Panc1 (cell line): Measurements from ENCODE around the gene HUS1B. TPM values are rescaled to one million over a fixed set of nuclear protein-coding genes. Genes with fewer than 3 reads are reported as not detected.

Source experiments
- ATAC-seq: fragments of 200-7000 bp; cut with Tn5 transposase; 2 replicates; pipeline ENCODE4 v1.9.1; 2020; ENCODE audit warnings: mild to moderate bottlenecking, moderate library complexity
- BruUV-seq: library from RNA; stranded (reverse); fragments of 400-500 nt; replicated peaks from 2 replicates; lab custom pipeline; 2021; lab: Mats Ljungman, UMichigan
- CTCF ChIA-PET: fragments of 300-600 bp; sonication (Branson Sonifier 250); formaldehyde crosslinking; loops from one replicate; lab custom pipeline; 2022; ENCODE audit warnings: antibody characterized with exemption; lab: Charles Lee
- POLR2A ChIA-PET: fragments of 300-600 bp; sonication (Branson Sonifier 250); formaldehyde crosslinking; loops from one replicate; lab custom pipeline; 2022; ENCODE audit warnings: antibody characterized with exemption; lab: Charles Lee
- DNase-seq: peaks from one replicate; pipeline ENCODE4 v3.0.0-alpha.2; 2010; ENCODE audit warnings: low read depth, low spot score
- H3K27ac ChIP-seq: 2 replicates; pipeline ENCODE4 v1.5.1; 2011; ENCODE audit warnings: mild to moderate bottlenecking, low read length, inconsistent platforms
- H3K27me3 ChIP-seq: fragments of 200-500 bp; sonication (Bioruptor generic); 2 replicates; pipeline ENCODE4 v1.6.0; 2014; ENCODE audit warnings: low read length, inconsistent platforms; ENCODE audit not compliant: control insufficient read depth, insufficient read depth
- H3K36me3 ChIP-seq: fragments of 200-500 bp; sonication (Bioruptor generic); 2 replicates; pipeline ENCODE4 v1.5.1; 2014; ENCODE audit warnings: inconsistent platforms, mild to moderate bottlenecking, low read length, moderate library complexity; ENCODE audit not compliant: control insufficient read depth, insufficient read depth
- H3K4me1 ChIP-seq: 2 replicates; pipeline ENCODE4 v1.5.1; 2011; ENCODE audit warnings: inconsistent platforms, mild to moderate bottlenecking, low read length, moderate library complexity; ENCODE audit not compliant: control insufficient read depth, insufficient read depth
- H3K4me3 ChIP-seq, 2 experiments: 2 replicates each; pipeline ENCODE4 v1.5.1; 2011 to 2012; ENCODE audit warnings: low read depth in 2 of 2, low read length in 2 of 2, mild to moderate bottlenecking in 2 of 2, inconsistent platforms in 1 of 2, moderate library complexity in 1 of 2
- H3K9me3 ChIP-seq: fragments of 200-500 bp; sonication (Bioruptor generic); 2 replicates; pipeline ENCODE4 v1.5.1; 2014; ENCODE audit warnings: low read depth, mild to moderate bottlenecking, inconsistent platforms, low read length, moderate library complexity; ENCODE audit not compliant: control insufficient read depth, insufficient read depth
- CTCF ChIP-seq: fragments of 450-650 bp; IDR thresholded peaks from 2 replicates; pipeline ENCODE4 v1.5.1; 2017; ENCODE audit warnings: mild to moderate bottlenecking
- POLR2AphosphoS5 ChIP-seq: IDR thresholded peaks from 2 replicates; pipeline ENCODE4 v1.6.1; 2012; ENCODE audit warnings: mild to moderate bottlenecking, low read depth, low read length, moderate library complexity
- SIN3A ChIP-seq: IDR thresholded peaks from 2 replicates; pipeline ENCODE4 v1.6.1; 2012; ENCODE audit warnings: low read depth, mild to moderate bottlenecking, low read length, moderate library complexity, borderline replicate concordance; ENCODE audit not compliant: insufficient read depth
- TCF7L2 ChIP-seq: IDR thresholded peaks from 2 replicates; pipeline ENCODE4 v1.6.1; 2011; ENCODE audit warnings: mild to moderate bottlenecking, low read depth, low read length, inconsistent platforms
- in situ Hi-C: cut with HindIII; loops from 2 replicates; pipeline ENCODE4 v1.10.0; 2016; ENCODE audit warnings: low sequenced_read_pairs, low pct_unique_long_range_greater_than_20kb
- intact Hi-C: fragments of 100-400 bp; cut with micrococcal nuclease; formaldehyde crosslinking; loops from one replicate; pipeline ENCODE4 v1.10.0; 2022; ENCODE audit not compliant: unreplicated experiment
- total RNA-seq: library from RNA; stranded (reverse); gene quantifications from one replicate; pipeline ENCODE4 v1.2.1, GENCODE V29; 2021; ENCODE audit not compliant: unreplicated experiment
- TF ChIP-seq, protein P1 (sequence below), 2 experiments: IDR thresholded peaks; 2 replicates each; pipeline ENCODE4 v1.6.1; 2011 to 2012; ENCODE audit warnings: low read depth in 2 of 2, control low read depth in 1 of 2, low read length in 1 of 2, mild to moderate bottlenecking in 1 of 2, moderate library complexity in 1 of 2; ENCODE audit not compliant: insufficient read depth in 1 of 2

Gene HUS1B
- total RNA-seq, 1 experiment from 2014 or later = 0.74 TPM

DNA sequence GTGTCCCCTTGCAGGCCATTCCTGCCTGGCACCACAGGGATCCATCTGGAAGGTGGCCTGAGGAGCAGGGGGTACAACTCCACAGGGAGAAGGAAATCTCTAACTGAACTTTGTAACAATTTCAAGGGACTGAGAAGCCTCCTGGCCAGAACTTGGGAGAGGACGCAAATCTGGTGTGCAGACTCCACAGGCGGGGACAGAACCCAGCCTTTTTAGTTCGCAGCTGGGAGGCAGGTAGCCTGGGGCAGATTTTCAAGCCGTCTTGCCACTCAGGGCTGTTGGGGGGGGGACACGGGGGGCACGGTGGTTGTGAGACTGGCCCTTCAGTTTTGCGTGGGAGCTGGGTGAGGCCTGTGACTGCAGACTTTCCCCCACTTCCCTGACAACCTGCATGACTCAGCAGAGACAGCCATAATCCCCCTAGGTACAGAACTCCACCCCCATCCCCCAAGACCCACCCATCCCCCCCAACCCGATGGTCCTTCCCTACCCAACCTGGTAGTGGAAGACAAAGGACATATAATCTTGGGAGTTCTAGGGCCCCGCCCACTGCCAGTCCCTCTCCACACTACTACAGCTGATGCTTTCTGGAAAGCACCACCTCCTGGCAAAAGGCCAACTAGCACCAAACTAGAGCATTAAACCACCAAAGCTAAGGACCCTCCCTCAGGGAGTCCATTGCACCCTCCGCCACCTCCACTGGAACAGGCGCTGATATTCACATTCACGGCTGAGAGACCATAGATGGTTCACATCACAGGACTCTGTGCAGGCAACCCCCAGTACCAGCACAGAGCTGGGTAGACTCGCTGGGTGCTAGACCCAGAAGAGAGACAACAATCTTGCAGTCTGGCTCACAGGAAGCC is 3.0 kb upstream of the HUS1B start:
- BruUV-seq = no TSS peak
- ATAC-seq = no peak; the same call in 1 of the 2 replicates
- H3K4me3 ChIP-seq = no peak overlapping the region
- DNase-seq = no peak
- no peaks in the 10 kb centered on the region for H3K27me3 ChIP-seq
- H3K36me3 ChIP-seq = no peaks in the 10 kb centered on the region; the same call in 1 of the 2 replicates
- POLR2A ChIA-PET = interaction anchor here (1.1 kb wide), 1 partner anchor 23 kb away, joined by 5 read pairs; no protein-coding TSS in a partner anchor
- in situ Hi-C loops (no loop called here), intact Hi-C loops (no loop called here)
- TF ChIP-seq SIN3A = no peak
- no peak for TF ChIP-seq CTCF
- TF ChIP-seq POLR2AphosphoS5 = no peak
- no peak for TF ChIP-seq TCF7L2
- TF ChIP-seq, protein P1, sequence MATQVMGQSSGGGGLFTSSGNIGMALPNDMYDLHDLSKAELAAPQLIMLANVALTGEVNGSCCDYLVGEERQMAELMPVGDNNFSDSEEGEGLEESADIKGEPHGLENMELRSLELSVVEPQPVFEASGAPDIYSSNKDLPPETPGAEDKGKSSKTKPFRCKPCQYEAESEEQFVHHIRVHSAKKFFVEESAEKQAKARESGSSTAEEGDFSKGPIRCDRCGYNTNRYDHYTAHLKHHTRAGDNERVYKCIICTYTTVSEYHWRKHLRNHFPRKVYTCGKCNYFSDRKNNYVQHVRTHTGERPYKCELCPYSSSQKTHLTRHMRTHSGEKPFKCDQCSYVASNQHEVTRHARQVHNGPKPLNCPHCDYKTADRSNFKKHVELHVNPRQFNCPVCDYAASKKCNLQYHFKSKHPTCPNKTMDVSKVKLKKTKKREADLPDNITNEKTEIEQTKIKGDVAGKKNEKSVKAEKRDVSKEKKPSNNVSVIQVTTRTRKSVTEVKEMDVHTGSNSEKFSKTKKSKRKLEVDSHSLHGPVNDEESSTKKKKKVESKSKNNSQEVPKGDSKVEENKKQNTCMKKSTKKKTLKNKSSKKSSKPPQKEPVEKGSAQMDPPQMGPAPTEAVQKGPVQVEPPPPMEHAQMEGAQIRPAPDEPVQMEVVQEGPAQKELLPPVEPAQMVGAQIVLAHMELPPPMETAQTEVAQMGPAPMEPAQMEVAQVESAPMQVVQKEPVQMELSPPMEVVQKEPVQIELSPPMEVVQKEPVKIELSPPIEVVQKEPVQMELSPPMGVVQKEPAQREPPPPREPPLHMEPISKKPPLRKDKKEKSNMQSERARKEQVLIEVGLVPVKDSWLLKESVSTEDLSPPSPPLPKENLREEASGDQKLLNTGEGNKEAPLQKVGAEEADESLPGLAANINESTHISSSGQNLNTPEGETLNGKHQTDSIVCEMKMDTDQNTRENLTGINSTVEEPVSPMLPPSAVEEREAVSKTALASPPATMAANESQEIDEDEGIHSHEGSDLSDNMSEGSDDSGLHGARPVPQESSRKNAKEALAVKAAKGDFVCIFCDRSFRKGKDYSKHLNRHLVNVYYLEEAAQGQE (IDR thresholded peaks at IDR 0.05; ENCODE audit: insufficient read depth in 1 of 2, low read depth in 2 of 2, low read length in 1 of 2) = no peak
- CTCF ChIA-PET = no interaction called here
- H3K27ac ChIP-seq = no peak overlapping the region
- H3K4me1 ChIP-seq = peaks cover 8% of the 10 kb centered on the region
- H3K9me3 ChIP-seq = no peaks in the 10 kb centered on the region

DNA sequence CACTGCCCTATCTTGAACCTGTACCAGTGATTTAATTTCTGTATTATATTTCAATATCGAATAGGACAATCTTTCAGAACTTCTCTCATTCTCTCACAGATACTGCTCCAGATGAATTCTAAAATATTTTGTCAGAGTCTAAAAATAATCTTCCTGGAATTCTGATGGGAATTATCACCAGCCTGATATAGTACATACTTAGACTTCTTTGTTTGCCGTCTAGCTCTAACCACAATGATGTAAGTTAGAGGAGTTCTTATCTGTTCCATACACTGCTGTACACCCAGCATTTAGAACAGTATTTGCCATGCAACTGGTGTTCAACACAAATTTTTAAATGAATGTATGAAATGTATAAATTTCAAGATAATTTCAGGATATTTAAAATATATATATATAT is 1.3 kb upstream of the HUS1B start:
- in situ Hi-C loops (no loop called here), intact Hi-C loops (no loop called here)
- no peak for TF ChIP-seq CTCF
- TF ChIP-seq POLR2AphosphoS5 = no peak
- no peak for TF ChIP-seq SIN3A
- TF ChIP-seq TCF7L2 = no peak
- TF ChIP-seq, protein P1 (IDR thresholded peaks at IDR 0.05; ENCODE audit: insufficient read depth in 1 of 2, low read depth in 2 of 2, low read length in 1 of 2) = no peak
- POLR2A ChIA-PET = no interaction called here
- DNase-seq (no peak), ATAC-seq (no peak)
- H3K4me3 ChIP-seq = no peak overlapping the region
- CTCF ChIA-PET = no interaction called here
- BruUV-seq = no TSS peak
- H3K27ac ChIP-seq = no peak overlapping the region
- no peaks in the 10 kb centered on the region for H3K27me3 ChIP-seq
- H3K9me3 ChIP-seq = no peaks in the 10 kb centered on the region
- H3K4me1 ChIP-seq = peaks cover 8% of the 10 kb centered on the region
- no peaks in the 10 kb centered on the region; the same call in 1 of the 2 replicates for H3K36me3 ChIP-seq
